Measurements from ENCODE around the gene SOS1. TPM values are rescaled to one million over a fixed set of nuclear protein-coding genes. Genes with fewer than 3 reads are reported as not detected.

The SOS1 gene
- total and polyA plus RNA-seq, 2 of the 13 experiments (the other 11 are each of a cell fraction or from before 2014, with no cell fraction given), result 20.8 to 60.4 TPM

- peak in 1 of 2 experiments; percentile 73; a peak in 1 of 4 replicates for TF ChIP-seq REST (IDR thresholded peaks at IDR 0.05; ENCODE audit: borderline replicate concordance in 1 of 2, low read depth in 1 of 2, low read length in 2 of 2)
- TF ChIP-seq RFXAP (CRISPR knock-in tag; IDR thresholded peaks at IDR 0.05; ENCODE audit: borderline replicate concordance), result peak; percentile 90; the same call in 1 of the 2 replicates
- TF ChIP-seq RFX3 (CRISPR knock-in tag; IDR thresholded peaks at IDR 0.05), result peak; percentile 24; the same call in 1 of the 2 replicates
- peak; percentile 100 for TF ChIP-seq XRCC5 (optimal IDR thresholded peaks at IDR 0.05; ENCODE audit: low read length)
- no peak for TF ChIP-seq E2F5 (CRISPR knock-in tag; conservative IDR thresholded peaks at IDR 0.05)
- peak; percentile 55; the same call in 1 of the 2 replicates for TF ChIP-seq SOX13 (IDR thresholded peaks at IDR 0.05)
- peak in 1 of 2 experiments; percentile 84; a peak in 2 of 4 replicates for TF ChIP-seq SOX13 (CRISPR knock-in tag; conservative IDR thresholded peaks at IDR 0.05 in 1 of 2, IDR thresholded peaks at IDR 0.05 in 1 of 2)
- TF ChIP-seq TBL1XR1 (IDR thresholded peaks at IDR 0.05; ENCODE audit: borderline replicate concordance, low read length, partially characterized antibody), result peak; percentile 78
- peak; percentile 89 for TF ChIP-seq ZNF747 (CRISPR knock-in tag; IDR thresholded peaks at IDR 0.05; ENCODE audit: borderline replicate concordance)
- TF ChIP-seq ZNF180 (CRISPR knock-in tag; IDR thresholded peaks at IDR 0.05; ENCODE audit: borderline replicate concordance, low read depth), result no peak
- peak; percentile 93; the same call in 1 of the 2 replicates for TF ChIP-seq ZBTB7A (CRISPR knock-in tag; IDR thresholded peaks at IDR 0.05)
- TF ChIP-seq ZFP36L2 (CRISPR knock-in tag; IDR thresholded peaks at IDR 0.05), result peak; percentile 77; the same call in 1 of the 2 replicates
- peak; percentile 55; the same call in 1 of the 2 replicates for TF ChIP-seq ARID2 (CRISPR knock-in tag; IDR thresholded peaks at IDR 0.05; ENCODE audit: borderline replicate concordance)
- TF ChIP-seq NFRKB (IDR thresholded peaks at IDR 0.05), result no peak
- no peak for TF ChIP-seq JUNB (CRISPR knock-in tag; IDR thresholded peaks at IDR 0.05; ENCODE audit: borderline replicate concordance)
- no peak; the same call in 1 of the 2 replicates for TF ChIP-seq FOXK2 (IDR thresholded peaks at IDR 0.05)
- peak; percentile 83 for TF ChIP-seq BCL6 (CRISPR knock-in tag; IDR thresholded peaks at IDR 0.05)
- peak; percentile 86 for TF ChIP-seq GABPA (IDR thresholded peaks at IDR 0.05; ENCODE audit: low read depth, low read length)
- TF ChIP-seq GABPA (CRISPR knock-in tag; IDR thresholded peaks at IDR 0.05; ENCODE audit: low read depth), result peak; percentile 95
- TF ChIP-seq ZNF567 (CRISPR knock-in tag; IDR thresholded peaks at IDR 0.05; ENCODE audit: borderline replicate concordance), result peak; percentile 86
- TF ChIP-seq TIGD3 (CRISPR knock-in tag; IDR thresholded peaks at IDR 0.05; ENCODE audit: borderline replicate concordance), result peak; percentile 85; the same call in 1 of the 2 replicates
Measured at GRCh38 chr2:39124000-39124745, 3.3 kb upstream of the SOS1 start (continued).

Measured in HepG2 (cell line).